ENCODE data around the gene PON2.
"Not testable (repeated sequence)": the region's sequence is repeated elsewhere in the genome, so short reads cannot be mapped to it uniquely, and the experiment has no call there.

Gene PON2

DNA sequence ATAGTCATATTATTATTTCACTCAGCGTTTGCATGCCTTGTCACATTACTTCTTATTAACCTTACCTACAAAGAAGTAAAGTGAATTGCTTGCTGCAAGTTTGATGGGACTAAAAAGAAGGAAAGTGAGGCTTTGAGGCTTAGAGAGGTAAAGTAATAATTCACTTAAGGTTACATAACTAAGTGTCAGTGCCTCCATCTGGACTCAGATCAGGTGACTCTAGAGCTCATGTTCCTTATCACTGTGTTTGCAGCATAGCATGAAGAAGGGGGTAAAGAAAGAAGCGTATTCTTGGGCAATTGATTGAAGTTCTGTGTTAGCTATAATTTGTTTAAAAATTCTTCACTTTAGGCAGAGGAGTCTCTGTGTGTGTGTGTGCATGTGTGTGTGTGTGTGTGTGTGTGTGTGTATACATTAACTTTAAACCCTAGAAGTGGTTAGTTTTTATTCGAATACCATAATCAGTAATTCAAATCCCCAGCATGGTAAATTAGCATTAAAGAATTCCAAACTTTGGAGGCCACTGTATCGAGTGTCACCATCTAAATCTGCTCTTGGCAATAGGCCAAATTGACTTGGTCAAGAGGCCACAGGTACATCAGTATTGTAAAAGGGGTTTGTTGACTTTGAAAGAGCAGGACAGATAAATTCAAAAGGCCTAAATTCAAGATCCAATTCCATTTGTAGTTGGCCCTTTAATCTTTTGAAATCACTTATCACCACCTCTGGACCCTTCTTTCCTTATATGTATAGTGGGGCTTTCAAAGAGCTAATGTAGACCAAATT is 36.5 kb downstream of the PON2 start:
- no peak for DNase-seq

GRCh38 chr7:95397381-95397780 is 37.4 kb downstream of the PON2 start:
- no peak for DNase-seq

- DNase-seq, result no peak
Measured at GRCh38 chr7:95396136-95397032, 38.4 kb downstream of the PON2 start, which contains the start of gene PON3. TSS of gene PON3 (minus strand) at chr7:95396375. CDS start at chr7:95396350, 25 bp downstream.

DNA sequence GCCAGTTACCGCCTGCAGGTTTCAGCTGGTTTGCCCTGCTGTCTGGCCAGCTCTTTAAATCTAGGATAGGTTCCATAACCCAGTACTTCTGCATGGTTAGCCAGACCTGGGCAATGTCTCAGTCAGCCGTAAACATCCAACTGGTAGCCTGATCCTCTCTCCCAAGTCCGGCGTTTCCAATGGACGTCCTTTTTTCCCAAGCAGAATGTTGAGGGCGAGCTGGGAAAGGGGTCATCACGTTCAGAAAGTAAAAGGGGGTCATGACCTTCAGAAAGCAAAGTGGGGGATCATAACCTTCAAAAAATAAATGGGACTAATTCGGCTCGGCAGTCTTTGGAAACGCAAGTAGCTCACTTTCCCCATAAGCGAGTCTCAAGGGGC is 39.1 kb downstream of the PON2 start:
- no peak for DNase-seq

GRCh38 chr7:95394370-95394769 is 40.5 kb downstream of the PON2 start:
- no peak for DNase-seq

- DNase-seq, result no peak
Measured at GRCh38 chr7:95391761-95392160, 43.1 kb downstream of the PON2 start.

GRCh38 chr7:95389516-95389915 is 45.3 kb downstream of the PON2 start:
- DNase-seq, result no peak

DNA sequence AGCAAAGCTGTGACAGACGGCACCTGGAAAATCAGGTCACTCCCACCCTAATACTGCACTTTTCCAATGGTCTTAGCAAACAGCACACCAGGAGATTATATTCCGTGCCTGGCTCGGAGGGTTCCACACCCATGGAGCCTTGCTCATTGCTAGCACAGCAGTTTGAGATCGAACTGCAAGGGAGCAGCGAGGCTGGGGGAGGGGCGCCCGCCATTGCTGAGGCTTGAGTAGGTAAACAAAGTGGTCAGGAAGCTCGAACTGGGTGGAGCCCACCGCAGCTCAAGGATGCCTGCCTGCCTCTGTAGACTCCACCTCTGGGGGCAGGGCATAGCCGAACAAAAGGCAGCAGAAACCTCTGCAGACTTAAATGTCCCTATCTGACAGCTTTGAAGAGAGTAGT is 55.4 kb downstream of the PON2 start:
- DNase-seq, result not testable (repeated sequence)

DNA sequence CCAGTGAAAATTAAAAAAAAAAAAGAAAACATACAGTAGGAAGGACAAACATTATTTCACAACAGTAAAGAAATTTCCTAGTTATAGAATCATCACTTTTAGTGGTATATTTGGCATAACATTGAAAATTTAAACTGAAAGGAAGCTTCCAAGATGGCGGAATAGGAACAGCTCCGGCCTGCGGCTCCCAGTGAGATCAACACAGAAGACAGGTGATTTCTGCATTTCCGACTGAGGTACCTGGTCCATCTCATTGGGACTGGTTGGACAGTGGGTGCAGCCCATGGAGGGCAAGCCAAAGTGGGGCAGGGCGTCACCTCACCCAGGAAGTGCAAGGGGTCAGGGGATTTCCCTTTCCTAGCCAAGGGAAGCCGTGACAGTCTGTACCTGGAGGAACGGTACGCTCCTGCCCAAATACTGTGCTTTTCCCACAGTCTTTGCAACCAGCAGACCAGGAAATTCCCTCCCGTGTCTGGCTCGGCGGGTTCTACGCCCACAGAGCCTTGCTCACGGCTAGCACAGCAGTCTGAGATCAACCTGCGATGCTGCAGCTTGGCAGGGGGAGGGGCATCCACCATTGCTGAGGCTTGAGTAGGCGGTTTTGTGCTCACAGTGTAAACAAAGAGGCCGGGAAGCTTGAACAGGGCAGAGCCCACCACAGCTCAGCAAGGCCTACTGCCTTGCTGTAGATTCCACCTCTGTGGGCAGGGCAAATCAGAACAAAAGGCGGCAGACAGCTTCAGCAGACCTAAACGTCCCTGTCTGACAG is 58.0 kb downstream of the PON2 start:
- DNase-seq, result no peak

GRCh38 chr7:95375591-95376257 is 59.1 kb downstream of the PON2 start:
- DNase-seq, result no peak

DNA sequence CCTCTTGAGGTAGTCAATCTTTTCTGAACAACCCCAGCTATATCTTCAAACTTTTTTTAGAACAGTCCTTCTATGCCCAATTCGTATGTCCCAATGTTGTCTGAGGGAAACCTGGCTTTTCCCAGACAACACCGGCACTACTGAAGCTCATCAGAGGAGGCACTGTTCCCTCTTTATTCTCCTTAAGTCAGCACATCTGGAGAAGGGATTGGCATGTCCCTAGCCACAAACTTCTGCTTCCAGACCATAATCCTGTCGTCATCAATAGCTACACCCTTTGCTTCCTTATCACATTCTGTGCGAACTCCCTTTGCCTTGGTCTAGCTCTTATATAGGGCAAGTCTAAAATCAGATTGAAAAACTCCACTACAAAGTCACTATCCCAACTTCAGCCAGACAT is 61.5 kb downstream of the PON2 start:
- DNase-seq, result no peak

- no peak for DNase-seq
Measured at GRCh38 chr7:95368235-95368634, 66.6 kb downstream of the PON2 start.

DNA sequence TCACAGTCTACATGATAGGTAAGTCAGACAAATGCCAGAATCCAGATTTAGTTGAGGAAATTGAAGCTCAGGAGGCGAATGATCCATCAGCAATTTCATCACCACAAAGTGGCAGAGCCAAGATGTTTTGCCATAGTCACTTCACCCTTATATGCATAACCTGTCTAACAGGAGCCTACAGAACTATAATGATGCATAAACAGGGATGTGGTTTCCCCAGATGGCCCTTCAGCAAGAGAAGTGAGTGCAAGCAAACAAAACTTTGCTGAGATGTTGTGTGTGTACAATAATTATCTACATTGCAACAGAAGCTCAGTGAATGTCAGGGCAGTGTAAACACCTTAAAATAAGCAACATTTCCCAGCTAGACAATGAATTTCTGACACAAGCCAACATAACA is 67.2 kb downstream of the PON2 start:
- DNase-seq, result no peak

DNA sequence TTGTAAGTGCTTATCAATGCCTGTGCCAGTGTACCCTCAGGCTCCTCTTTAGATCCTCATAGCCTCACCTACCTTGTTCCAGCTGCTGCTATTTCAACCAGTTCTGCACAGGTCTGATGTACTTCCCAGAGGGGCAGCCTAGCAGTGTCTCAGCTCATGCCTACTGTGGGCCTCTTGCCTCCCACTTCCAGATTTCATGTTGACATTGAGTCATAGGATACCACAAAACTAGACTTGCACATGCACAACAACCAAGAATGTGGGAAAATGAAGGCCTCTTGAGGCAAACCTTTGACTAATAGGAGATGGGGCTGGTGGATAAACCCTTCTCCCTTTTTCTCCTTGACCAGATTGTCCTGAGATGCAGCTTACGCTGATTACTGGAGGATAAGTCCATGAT is 69.7 kb downstream of the PON2 start:
- no peak for DNase-seq

- no peak for DNase-seq
Measured at GRCh38 chr7:95357623-95358022, 77.2 kb downstream of the PON2 start.
